OCI-LY1 (cell line): ENCODE data around the gene NEMP1.

Source experiments
- CTCF ChIP-seq: fragments of 200-600 bp; sonication (generic), shearing (Covaris generic); IDR thresholded peaks from 2 replicates; pipeline ENCODE4 v1.5.1; 2017; ENCODE audit warnings: mild to moderate bottlenecking, antibody characterized with exemption, low read length, moderate library complexity, mixed read lengths
- EZH2 ChIP-seq: fragments of 200-600 bp; sonication (generic), shearing (Covaris generic); IDR thresholded peaks from 2 replicates; pipeline ENCODE4 v1.8.0; 2017; ENCODE audit warnings: borderline replicate concordance, mixed run types, mild to moderate bottlenecking, antibody characterized with exemption, low read length, moderate library complexity, mixed read lengths

- TF ChIP-seq CTCF (no peak), EZH2 (no peak)
These were observed 12.5 kb upstream of the NEMP1 start for GRCh38 chr12:57090924-57091637.
